ENCODE results near the gene TOR1AIP2. TPM values are rescaled to one million over a fixed set of nuclear protein-coding genes. Genes with fewer than 3 reads are reported as not detected.

The TOR1AIP2 gene
- total RNA-seq, 1 experiment from 2014 or later, result 73.9 TPM

- Histone ChIP-seq H2BK15ac (ENCODE audit: low read depth, low read length) (no peak overlapping the region), H3K56ac (ENCODE audit: insufficient read length, low read depth, low read length) (no peak overlapping the region), H4K5ac (ENCODE audit: insufficient read length, low read depth, low read length) (no peak overlapping the region), H3K14ac (ENCODE audit: insufficient read depth, low read length) (no peak overlapping the region), H2BK120ac (ENCODE audit: low read depth, low read length, poor library complexity, severe bottlenecking) (no peak overlapping the region), H3K27ac (ENCODE audit: insufficient read length, low read depth, low read length) (no peak overlapping the region), H4K8ac (replicated peaks; ENCODE audit: insufficient read length, low read depth, low read length) (no peak overlapping the region), H3K79me2 (ENCODE audit: insufficient read depth, low read length) (no peaks in the 10 kb centered on the region), H3K4me2 (ENCODE audit: insufficient read depth, insufficient read length, low read length) (no peak overlapping the region), H3K4me1 (ENCODE audit: insufficient read depth, low read length) (peaks cover 7% of the 10 kb centered on the region; the same call in 1 of the 2 replicates), H3K23me2 (ENCODE audit: insufficient read length, low read depth, low read length, poor library complexity, severe bottlenecking) (no peaks in the 10 kb centered on the region), H4K20me1 (ENCODE audit: control insufficient read depth, insufficient read depth, insufficient read length) (no peaks in the 10 kb centered on the region), H2BK20ac (ENCODE audit: low read depth, low read length, poor library complexity, severe bottlenecking) (no peak overlapping the region), H3K27me3 (ENCODE audit: insufficient read depth, low read length) (no peaks in the 10 kb centered on the region), H2AK5ac (ENCODE audit: insufficient read length, low read length) (no peak overlapping the region), H2AFZ (ENCODE audit: low read length) (no peak overlapping the region), H3K23ac (ENCODE audit: insufficient read length, low read depth, low read length) (no peak overlapping the region), H3K18ac (ENCODE audit: insufficient read length, low read depth, low read length) (no peak overlapping the region), H3K9ac (ENCODE audit: extremely low read depth, insufficient read length, low read length) (no peak overlapping the region), H2BK5ac (ENCODE audit: insufficient read length, low read length) (no peak overlapping the region), H4K91ac (ENCODE audit: insufficient read length, low read depth, low read length) (no peak overlapping the region), H3K79me1 (ENCODE audit: insufficient read depth, low read depth, low read length, poor library complexity, severe bottlenecking) (no peaks in the 10 kb centered on the region), H3K4ac (ENCODE audit: low read depth, low read length) (no peak overlapping the region), H2BK12ac (ENCODE audit: insufficient read length, low read depth, low read length) (no peak overlapping the region), H3T11ph (ENCODE audit: low read length) (no peak overlapping the region), H3K9me3 (ENCODE audit: control insufficient read depth, low read depth, low read length) (no peaks in the 10 kb centered on the region)
- peaks cover 14% of the 10 kb centered on the region in 2 experiments for H3K4me1 Mint-ChIP-seq
- no CpG with 5 or more reads among the region's 8 CpGs for WGBS (ENCODE audit: extremely low coverage, insufficient read length, low lambda C conversion rate)
- no peak for DNase-seq
- peak overlapping the region; percentile 3 to 56 (median 50); a peak in 4 of 7 replicates for H3K27ac Mint-ChIP-seq
- H3K27me3 Mint-ChIP-seq (ENCODE audit: low read depth), result no peaks in the 10 kb centered on the region
- peaks cover 11 to 28% (median 27%) of the 10 kb centered on the region in 3 experiments; a peak in 6 of 7 replicates for H3K36me3 Mint-ChIP-seq (ENCODE audit: insufficient read depth in 1 of 3, low read depth in 3 of 3)
- TF ChIP-seq, protein P1, sequence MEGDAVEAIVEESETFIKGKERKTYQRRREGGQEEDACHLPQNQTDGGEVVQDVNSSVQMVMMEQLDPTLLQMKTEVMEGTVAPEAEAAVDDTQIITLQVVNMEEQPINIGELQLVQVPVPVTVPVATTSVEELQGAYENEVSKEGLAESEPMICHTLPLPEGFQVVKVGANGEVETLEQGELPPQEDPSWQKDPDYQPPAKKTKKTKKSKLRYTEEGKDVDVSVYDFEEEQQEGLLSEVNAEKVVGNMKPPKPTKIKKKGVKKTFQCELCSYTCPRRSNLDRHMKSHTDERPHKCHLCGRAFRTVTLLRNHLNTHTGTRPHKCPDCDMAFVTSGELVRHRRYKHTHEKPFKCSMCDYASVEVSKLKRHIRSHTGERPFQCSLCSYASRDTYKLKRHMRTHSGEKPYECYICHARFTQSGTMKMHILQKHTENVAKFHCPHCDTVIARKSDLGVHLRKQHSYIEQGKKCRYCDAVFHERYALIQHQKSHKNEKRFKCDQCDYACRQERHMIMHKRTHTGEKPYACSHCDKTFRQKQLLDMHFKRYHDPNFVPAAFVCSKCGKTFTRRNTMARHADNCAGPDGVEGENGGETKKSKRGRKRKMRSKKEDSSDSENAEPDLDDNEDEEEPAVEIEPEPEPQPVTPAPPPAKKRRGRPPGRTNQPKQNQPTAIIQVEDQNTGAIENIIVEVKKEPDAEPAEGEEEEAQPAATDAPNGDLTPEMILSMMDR (conservative IDR thresholded peaks at IDR 0.05), result no peak
- H3K4me3 Mint-ChIP-seq, result no peak overlapping the region
- no peaks in the 10 kb centered on the region for H3K9me3 Mint-ChIP-seq
These were observed 44.6 kb upstream of the TOR1AIP2 start for GRCh38 chr1:179921981-179922872.

All from H9 (cell line).